Astrocyte (in vitro differentiated cells and primary cell): ENCODE results near the gene GSN. TPM values are rescaled to one million over a fixed set of nuclear protein-coding genes. Genes with fewer than 3 reads are reported as not detected.

Experiments
- DNase-seq: peaks from one replicate; pipeline ENCODE4 v3.0.0-alpha.2; 2010; ENCODE audit warnings: low read depth
- FAIRE-seq: peaks from 2 replicates; lab custom pipeline; 2011; peaks lifted over from hg19 to GRCh38; lab: Jason Lieb, UNC
- H2AFZ ChIP-seq: 2 replicates; pipeline ENCODE4 v1.6.0; 2012; ENCODE audit warnings: low read depth, low read length, inconsistent platforms
- H3K27ac ChIP-seq: 2 replicates; pipeline ENCODE4 v1.5.1; 2011; ENCODE audit warnings: low read depth, low read length, inconsistent platforms
- H3K27me3 ChIP-seq: 2 replicates; pipeline ENCODE4 v1.6.0; 2011; ENCODE audit warnings: low read length, inconsistent platforms; ENCODE audit not compliant: insufficient read depth
- H3K36me3 ChIP-seq: 2 replicates; pipeline ENCODE4 v1.5.1; 2011; ENCODE audit warnings: low read length, inconsistent platforms; ENCODE audit not compliant: insufficient read depth
- H3K4me1 ChIP-seq: 2 replicates; pipeline ENCODE4 v1.5.1; 2011; ENCODE audit warnings: low read length, inconsistent platforms; ENCODE audit not compliant: insufficient read depth
- H3K4me2 ChIP-seq: 2 replicates; pipeline ENCODE4 v1.6.0; 2012; ENCODE audit warnings: low read length, inconsistent platforms
- H3K4me3 ChIP-seq: 2 replicates; pipeline ENCODE4 v1.5.1; 2011; ENCODE audit warnings: low read depth, mild to moderate bottlenecking, low read length, inconsistent platforms; ENCODE audit not compliant: insufficient read depth
- H3K79me2 ChIP-seq: 2 replicates; pipeline ENCODE4 v1.6.0; 2012; ENCODE audit warnings: mild to moderate bottlenecking, low read length, inconsistent platforms; ENCODE audit not compliant: insufficient read depth
- H3K9ac ChIP-seq: 2 replicates; pipeline ENCODE4 v1.6.0; 2012; ENCODE audit warnings: mild to moderate bottlenecking, low read length, inconsistent platforms
- H3K9me3 ChIP-seq: 2 replicates; pipeline ENCODE4 v1.5.1; 2012; ENCODE audit warnings: low read depth, mild to moderate bottlenecking, low read length, inconsistent platforms; ENCODE audit not compliant: insufficient read depth
- H4K20me1 ChIP-seq: 2 replicates; pipeline ENCODE4 v1.6.0; 2012; ENCODE audit warnings: low read length, inconsistent platforms; ENCODE audit not compliant: insufficient read depth
- H3K27ac Mint-ChIP-seq: one replicate; pipeline ENCODE4 v1.8.0; 2021; ENCODE audit warnings: mild to moderate bottlenecking, mixed read lengths; ENCODE audit not compliant: unreplicated experiment
- H3K27me3 Mint-ChIP-seq: one replicate; pipeline ENCODE4 v1.8.0; 2021; ENCODE audit warnings: low read depth, mixed read lengths; ENCODE audit not compliant: unreplicated experiment
- H3K36me3 Mint-ChIP-seq: one replicate; pipeline ENCODE4 v1.8.0; 2021; ENCODE audit warnings: low read depth, mixed read lengths; ENCODE audit not compliant: unreplicated experiment
- H3K4me1 Mint-ChIP-seq: one replicate; pipeline ENCODE4 v1.8.0; 2021; ENCODE audit warnings: low read depth, mixed read lengths; ENCODE audit not compliant: unreplicated experiment
- H3K4me3 Mint-ChIP-seq: one replicate; pipeline ENCODE4 v1.8.0; 2021; ENCODE audit warnings: mild to moderate bottlenecking, moderate library complexity, mixed read lengths; ENCODE audit not compliant: unreplicated experiment
- H3K9me3 Mint-ChIP-seq: one replicate; pipeline ENCODE4 v1.8.0; 2021; ENCODE audit warnings: mild to moderate bottlenecking, mixed read lengths; ENCODE audit not compliant: unreplicated experiment
- EZH2 ChIP-seq: IDR thresholded peaks from 2 replicates; pipeline ENCODE4 v1.6.1; 2012; ENCODE audit warnings: mild to moderate bottlenecking, low read length, inconsistent platforms; ENCODE audit not compliant: insufficient read depth
- total RNA-seq: library from RNA; stranded (reverse); gene quantifications from 2 replicates; pipeline ENCODE4 v1.2.1, GENCODE V29; 2021
- TF ChIP-seq, protein P1 (sequence below): IDR thresholded peaks from 2 replicates; pipeline ENCODE4 v1.5.1; 2011; ENCODE audit warnings: low read depth, mild to moderate bottlenecking, inconsistent platforms, low read length, moderate library complexity; ENCODE audit not compliant: insufficient read depth

GSN gene
- total RNA-seq, 1 donor from 2014 or later = 260 TPM

GRCh38 chr9:121268851-121269641 is 1.1 kb downstream of the GSN start:
- Mint-ChIP-seq H3K27me3 (peaks cover 16% of the 10 kb centered on the region), H3K4me3 (peak overlapping the region; percentile 95), H3K4me1 (peaks cover 43% of the 10 kb centered on the region), H3K27ac (peak overlapping the region; percentile 88), H3K36me3 (no peaks in the 10 kb centered on the region), H3K9me3 (no peaks in the 10 kb centered on the region)
- no peaks in the 10 kb centered on the region for H3K9me3 ChIP-seq
- peaks cover 9% of the 10 kb centered on the region for H4K20me1 ChIP-seq
- H3K27me3 ChIP-seq = no peaks in the 10 kb centered on the region
- peak overlapping the region; percentile 49 for H2AFZ ChIP-seq
- peak overlapping the region; percentile 85 for H3K9ac ChIP-seq
- no peak for FAIRE-seq
- H3K79me2 ChIP-seq = peaks cover 58% of the 10 kb centered on the region
- peak overlapping the region; percentile 83 for H3K4me3 ChIP-seq
- TF ChIP-seq, protein P1, sequence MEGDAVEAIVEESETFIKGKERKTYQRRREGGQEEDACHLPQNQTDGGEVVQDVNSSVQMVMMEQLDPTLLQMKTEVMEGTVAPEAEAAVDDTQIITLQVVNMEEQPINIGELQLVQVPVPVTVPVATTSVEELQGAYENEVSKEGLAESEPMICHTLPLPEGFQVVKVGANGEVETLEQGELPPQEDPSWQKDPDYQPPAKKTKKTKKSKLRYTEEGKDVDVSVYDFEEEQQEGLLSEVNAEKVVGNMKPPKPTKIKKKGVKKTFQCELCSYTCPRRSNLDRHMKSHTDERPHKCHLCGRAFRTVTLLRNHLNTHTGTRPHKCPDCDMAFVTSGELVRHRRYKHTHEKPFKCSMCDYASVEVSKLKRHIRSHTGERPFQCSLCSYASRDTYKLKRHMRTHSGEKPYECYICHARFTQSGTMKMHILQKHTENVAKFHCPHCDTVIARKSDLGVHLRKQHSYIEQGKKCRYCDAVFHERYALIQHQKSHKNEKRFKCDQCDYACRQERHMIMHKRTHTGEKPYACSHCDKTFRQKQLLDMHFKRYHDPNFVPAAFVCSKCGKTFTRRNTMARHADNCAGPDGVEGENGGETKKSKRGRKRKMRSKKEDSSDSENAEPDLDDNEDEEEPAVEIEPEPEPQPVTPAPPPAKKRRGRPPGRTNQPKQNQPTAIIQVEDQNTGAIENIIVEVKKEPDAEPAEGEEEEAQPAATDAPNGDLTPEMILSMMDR = no peak
- TF ChIP-seq EZH2 = no peak
- peaks cover 2% of the 10 kb centered on the region for H3K36me3 ChIP-seq
- H3K27ac ChIP-seq = peak overlapping the region; percentile 74
- peaks cover 52% of the 10 kb centered on the region for H3K4me1 ChIP-seq
- peak overlapping the region; percentile 93 for H3K4me2 ChIP-seq
- no peak for DNase-seq

- Mint-ChIP-seq H3K4me1 (peaks cover 50% of the 10 kb centered on the region), H3K27me3 (peaks cover 13% of the 10 kb centered on the region)
- no peak overlapping the region for H2AFZ ChIP-seq
Measured at GRCh38 chr9:121269642-121270254, 1.8 kb downstream of the GSN start.

More at GRCh38 chr9:121269642-121270254, 1.8 kb downstream of the GSN start:
- H3K4me1 ChIP-seq = peaks cover 52% of the 10 kb centered on the region
- H3K27ac Mint-ChIP-seq = peak overlapping the region; percentile 88
- no peaks in the 10 kb centered on the region for H3K27me3 ChIP-seq
- H3K4me3 ChIP-seq = peak overlapping the region; percentile 83
- TF ChIP-seq, protein P1 = no peak
- no peak for TF ChIP-seq EZH2
- peaks cover 66% of the 10 kb centered on the region for H3K79me2 ChIP-seq
- FAIRE-seq = no peak
- peak overlapping the region; percentile 74 for H3K27ac ChIP-seq
- H3K36me3 ChIP-seq = peaks cover 2% of the 10 kb centered on the region
- H3K4me2 ChIP-seq = peak overlapping the region; percentile 93
- peak overlapping the region; percentile 95 for H3K4me3 Mint-ChIP-seq
- no peaks in the 10 kb centered on the region for H3K9me3 Mint-ChIP-seq
- no peak for DNase-seq
- H3K9me3 ChIP-seq = no peaks in the 10 kb centered on the region
- peaks cover 9% of the 10 kb centered on the region for H4K20me1 ChIP-seq
- H3K9ac ChIP-seq = peak overlapping the region; percentile 85
- H3K36me3 Mint-ChIP-seq = no peaks in the 10 kb centered on the region
